OCI-LY1 (cell line): ENCODE data around the gene DACH1.

Experiments
- CTCF ChIP-seq: fragments of 200-600 bp; sonication (generic), shearing (Covaris generic); IDR thresholded peaks from 2 replicates; pipeline ENCODE4 v1.5.1; 2017; ENCODE audit warnings: mild to moderate bottlenecking, antibody characterized with exemption, low read length, moderate library complexity, mixed read lengths
- EZH2 ChIP-seq: fragments of 200-600 bp; sonication (generic), shearing (Covaris generic); IDR thresholded peaks from 2 replicates; pipeline ENCODE4 v1.8.0; 2017; ENCODE audit warnings: borderline replicate concordance, mixed run types, mild to moderate bottlenecking, antibody characterized with exemption, low read length, moderate library complexity, mixed read lengths

GRCh38 chr13:71877256-71877653 lies 10.3 kb upstream of the DACH1 start:
- TF ChIP-seq EZH2 (no peak), CTCF (no peak)
